Measurements from ENCODE around the gene CNOT1.
"Not testable (repeated sequence)": the region's sequence is repeated elsewhere in the genome, so short reads cannot be mapped to it uniquely, and the experiment has no call there.

- not testable (repeated sequence) for TF ChIP-seq CTCF (IDR thresholded peaks at IDR 0.05; ENCODE audit: low read depth, low read length); EZH2phosphoT487 (IDR thresholded peaks at IDR 0.05; ENCODE audit: low read depth)
Observed at GRCh38 chr16:58637021-58637420, 7.4 kb upstream of the CNOT1 start.
